IPS-20b (cell line): ENCODE results near the gene CLSTN2.

Experiments
- H3K27ac ChIP-seq: one replicate; pipeline ENCODE4 v1.5.1; 2013; ENCODE audit warnings: low read length
- H3K27me3 ChIP-seq: 2 replicates; pipeline ENCODE4 v1.6.1; 2013; ENCODE audit warnings: mild to moderate bottlenecking, low read length, inconsistent platforms; ENCODE audit not compliant: insufficient read depth
- H3K36me3 ChIP-seq: 2 replicates; pipeline ENCODE4 v1.6.1; 2013; ENCODE audit warnings: low read depth, mild to moderate bottlenecking, inconsistent platforms, low read length, moderate library complexity; ENCODE audit not compliant: insufficient read depth
- H3K4me1 ChIP-seq: 2 replicates; pipeline ENCODE4 v1.6.1; 2013; ENCODE audit warnings: mild to moderate bottlenecking, control low read depth, inconsistent platforms, low read length, moderate library complexity; ENCODE audit not compliant: insufficient read depth
- H3K4me3 ChIP-seq: 2 replicates; pipeline ENCODE4 v1.5.1; 2013; ENCODE audit warnings: mild to moderate bottlenecking, low read length, inconsistent platforms
- H3K9ac ChIP-seq: 2 replicates; pipeline ENCODE4 v1.6.1; 2013; ENCODE audit warnings: low read depth, mild to moderate bottlenecking, inconsistent platforms, low read length, moderate library complexity
- H3K9me3 ChIP-seq: 2 replicates; pipeline ENCODE4 v1.6.1; 2013; ENCODE audit warnings: mild to moderate bottlenecking, low read depth, low read length, inconsistent platforms; ENCODE audit not compliant: insufficient read depth

CLSTN2 gene

DNA sequence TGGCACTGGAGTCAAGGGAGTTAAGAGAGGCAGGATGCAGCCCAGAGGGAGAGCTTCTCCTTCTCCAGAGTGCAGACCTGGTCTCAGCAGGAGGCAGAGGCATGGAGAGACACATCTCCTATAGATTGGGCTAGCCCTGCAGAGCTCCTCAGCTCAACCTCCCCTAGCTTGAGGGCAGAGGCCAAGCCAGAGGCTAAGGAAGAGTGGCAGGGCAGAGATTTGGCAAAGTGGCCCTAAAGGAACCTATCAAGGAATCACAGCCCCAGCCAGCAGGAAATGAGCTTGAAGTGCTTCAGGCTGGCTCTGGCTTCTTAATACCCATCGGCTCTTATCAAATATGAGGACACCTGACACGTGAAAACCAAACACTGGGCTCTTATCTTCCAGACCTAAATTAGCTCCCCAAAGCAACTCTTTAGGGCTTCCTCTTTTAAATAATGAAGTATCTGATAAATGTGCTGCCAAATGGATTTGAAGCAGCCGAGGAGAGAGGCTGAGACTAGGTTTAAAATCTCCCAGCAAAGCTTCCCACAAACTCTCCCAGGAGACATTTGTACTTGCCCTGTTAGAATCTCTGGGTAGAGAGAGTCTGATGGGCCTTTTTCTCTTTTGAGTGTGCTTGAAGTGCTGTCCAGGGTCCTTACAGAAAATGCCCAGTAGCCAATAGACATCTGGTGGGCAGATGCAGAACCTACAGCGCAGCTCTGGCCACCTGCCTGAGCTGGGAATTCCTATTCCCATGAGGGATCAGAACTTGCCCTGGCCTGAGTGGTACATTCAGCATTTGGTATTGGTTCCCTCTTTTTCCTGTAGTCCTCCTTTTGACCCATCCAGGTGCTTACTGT lies 271.4 kb downstream of the CLSTN2 start:
- H3K27me3 ChIP-seq: no peaks in the 10 kb centered on the region; the same call in 1 of the 2 replicates
- H3K9me3 ChIP-seq: no peaks in the 10 kb centered on the region
- no peaks in the 10 kb centered on the region for H3K36me3 ChIP-seq
- peaks cover 41% of the 10 kb centered on the region for H3K4me1 ChIP-seq
- H3K27ac ChIP-seq: no peak overlapping the region
- no peak overlapping the region for H3K9ac ChIP-seq
- H3K4me3 ChIP-seq: no peak overlapping the region

DNA sequence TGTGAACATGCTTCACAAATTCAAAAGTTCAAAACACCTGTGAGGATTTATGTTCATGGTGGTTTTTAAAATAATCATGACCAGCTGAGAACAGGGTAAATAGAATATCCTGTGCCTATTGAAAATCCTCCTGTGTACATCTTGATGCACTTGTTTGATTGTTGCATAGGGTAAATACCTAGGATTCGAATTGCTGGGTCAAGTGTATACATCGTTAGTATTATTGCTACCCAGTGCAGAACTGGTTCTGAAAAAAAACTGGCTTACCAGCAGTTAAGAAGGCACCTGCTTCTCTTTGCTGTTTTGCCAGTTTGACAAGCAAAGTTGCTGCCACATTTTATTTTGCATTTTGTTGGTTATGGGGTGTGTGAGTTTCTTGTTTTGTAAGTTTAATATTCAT lies 272.6 kb downstream of the CLSTN2 start:
- Histone ChIP-seq H3K27ac (no peak overlapping the region), H3K9ac (no peak overlapping the region), H3K4me3 (no peak overlapping the region), H3K27me3 (no peaks in the 10 kb centered on the region; the same call in 1 of the 2 replicates), H3K9me3 (no peaks in the 10 kb centered on the region), H3K36me3 (no peaks in the 10 kb centered on the region), H3K4me1 (peaks cover 41% of the 10 kb centered on the region)

DNA sequence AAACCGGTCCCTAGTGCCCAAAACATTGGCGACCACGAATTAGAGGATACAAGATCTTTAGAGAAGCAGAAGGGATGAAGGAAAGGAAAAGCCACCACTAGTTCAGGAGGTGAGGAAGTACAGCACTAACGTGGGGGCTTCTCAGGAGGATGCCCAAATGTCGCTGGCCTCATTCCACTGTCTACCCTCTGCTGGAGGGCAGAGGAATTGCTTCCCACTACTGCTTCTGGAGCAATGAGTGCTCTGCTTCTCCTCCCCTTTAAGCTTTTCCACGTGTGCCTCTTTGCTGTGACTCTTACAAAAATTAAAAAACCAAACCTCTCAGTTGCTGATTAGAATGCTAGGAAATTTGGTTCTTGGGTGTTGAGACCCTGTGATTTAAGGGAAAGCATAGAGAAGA lies 281.3 kb downstream of the CLSTN2 start:
- H3K27me3 ChIP-seq: no peaks in the 10 kb centered on the region
- H3K4me3 ChIP-seq: no peak overlapping the region
- no peaks in the 10 kb centered on the region; the same call in 1 of the 2 replicates for H3K4me1 ChIP-seq
- H3K9ac ChIP-seq: no peak overlapping the region
- peaks cover 13% of the 10 kb centered on the region for H3K9me3 ChIP-seq
- H3K36me3 ChIP-seq: no peaks in the 10 kb centered on the region
- no peak overlapping the region for H3K27ac ChIP-seq

DNA sequence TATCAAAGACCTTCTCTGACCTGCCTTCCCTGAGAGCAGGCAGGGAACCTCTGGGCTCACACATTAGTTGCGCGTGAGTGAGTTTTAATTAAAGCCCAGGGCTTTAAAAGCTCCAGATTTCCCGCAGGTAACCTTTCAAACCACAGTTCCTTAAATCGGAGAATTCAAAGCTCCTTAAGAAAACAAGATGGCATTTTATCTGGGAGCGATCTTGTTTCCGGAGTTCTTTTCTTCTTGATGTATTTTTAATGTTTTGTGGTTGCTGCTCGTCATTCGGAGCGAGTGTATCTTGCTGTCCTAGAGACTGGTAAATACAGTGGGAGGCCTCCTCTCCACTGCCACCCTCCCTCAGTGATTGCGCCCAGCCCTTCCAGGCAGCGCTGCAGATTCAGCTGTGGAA lies 284.3 kb downstream of the CLSTN2 start:
- Histone ChIP-seq H3K4me3 (no peak overlapping the region), H3K9ac (no peak overlapping the region), H3K36me3 (no peaks in the 10 kb centered on the region), H3K27ac (no peak overlapping the region), H3K27me3 (no peaks in the 10 kb centered on the region), H3K9me3 (peaks cover 13% of the 10 kb centered on the region), H3K4me1 (no peaks in the 10 kb centered on the region)

DNA sequence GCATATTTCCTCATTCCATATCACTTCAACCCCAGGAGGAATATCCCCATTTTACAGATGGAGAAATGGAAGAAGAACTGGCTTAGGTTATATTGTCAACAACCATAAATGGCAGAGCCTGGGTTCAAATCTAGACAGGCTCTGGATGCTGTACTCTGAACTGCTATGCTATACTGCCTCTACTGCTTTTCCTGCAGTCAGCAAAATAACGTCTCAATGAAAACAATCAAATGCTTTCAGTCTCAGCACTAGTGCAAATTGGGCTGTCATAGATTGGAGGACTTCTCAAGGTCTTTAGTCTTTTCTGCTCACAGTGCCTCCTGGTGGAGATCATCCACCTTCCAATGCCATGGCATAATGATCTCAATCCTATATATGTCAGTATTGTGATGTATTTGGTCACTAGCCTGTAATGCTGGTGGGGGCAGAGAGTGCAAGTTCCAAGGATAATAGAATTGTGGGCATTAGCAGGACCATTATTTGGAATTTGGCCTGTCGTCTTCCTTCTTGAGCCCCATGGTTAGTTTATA lies 285.0 kb downstream of the CLSTN2 start:
- H3K36me3 ChIP-seq: no peaks in the 10 kb centered on the region
- H3K9me3 ChIP-seq: peaks cover 13% of the 10 kb centered on the region
- H3K4me1 ChIP-seq: no peaks in the 10 kb centered on the region
- no peak overlapping the region for H3K9ac ChIP-seq
- H3K27ac ChIP-seq: no peak overlapping the region
- no peak overlapping the region for H3K4me3 ChIP-seq
- H3K27me3 ChIP-seq: no peaks in the 10 kb centered on the region

DNA sequence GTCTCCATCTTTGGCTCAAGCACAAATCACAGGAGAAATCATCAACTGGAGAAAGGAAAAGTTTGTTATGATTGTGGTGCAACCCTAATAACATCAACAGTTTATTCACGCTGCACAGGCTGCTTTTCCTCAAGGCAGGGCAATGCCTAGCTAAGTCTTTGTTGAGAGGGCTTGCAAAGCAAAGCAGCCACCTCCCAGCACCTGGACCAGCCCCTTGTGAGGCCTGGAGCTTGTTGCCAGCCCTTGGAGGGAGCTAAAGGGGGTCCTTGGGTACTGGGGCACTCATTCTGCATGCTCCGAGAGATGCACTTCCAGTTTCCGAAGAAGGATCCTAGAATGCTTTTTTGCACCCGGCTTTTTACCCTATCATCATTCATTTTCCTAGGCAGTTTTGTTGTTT lies 288.2 kb downstream of the CLSTN2 start:
- Histone ChIP-seq H3K4me3 (no peak overlapping the region), H3K9me3 (no peaks in the 10 kb centered on the region), H3K27me3 (no peaks in the 10 kb centered on the region), H3K36me3 (no peaks in the 10 kb centered on the region), H3K4me1 (no peaks in the 10 kb centered on the region), H3K9ac (no peak overlapping the region), H3K27ac (no peak overlapping the region)

DNA sequence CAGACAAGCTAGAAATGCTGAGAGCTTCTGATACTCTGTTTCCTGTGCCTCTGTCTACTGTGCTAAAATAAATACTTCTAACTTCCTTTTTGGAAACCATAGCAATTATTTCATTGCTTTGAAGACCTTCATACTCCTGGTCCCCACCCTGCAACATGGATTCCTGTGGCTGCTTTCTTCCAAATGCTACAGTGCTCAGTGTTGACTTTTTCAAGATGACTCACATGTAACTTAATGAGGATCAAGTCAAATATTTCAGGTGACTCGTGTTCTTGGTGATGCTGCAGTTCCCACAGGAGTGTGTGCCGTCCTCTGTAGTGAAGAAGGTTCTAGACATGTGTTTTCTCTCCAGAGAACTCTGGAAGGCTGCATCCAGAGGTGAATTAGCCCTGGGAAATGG lies 288.6 kb downstream of the CLSTN2 start:
- H3K27me3 ChIP-seq: no peaks in the 10 kb centered on the region
- no peaks in the 10 kb centered on the region for H3K36me3 ChIP-seq
- H3K27ac ChIP-seq: no peak overlapping the region
- H3K9ac ChIP-seq: no peak overlapping the region
- no peaks in the 10 kb centered on the region for H3K4me1 ChIP-seq
- H3K4me3 ChIP-seq: no peak overlapping the region
- 0 out of 2 replicates have a peak, but pooled peaks cover 4% of the 10 kb centered on the region for H3K9me3 ChIP-seq

DNA sequence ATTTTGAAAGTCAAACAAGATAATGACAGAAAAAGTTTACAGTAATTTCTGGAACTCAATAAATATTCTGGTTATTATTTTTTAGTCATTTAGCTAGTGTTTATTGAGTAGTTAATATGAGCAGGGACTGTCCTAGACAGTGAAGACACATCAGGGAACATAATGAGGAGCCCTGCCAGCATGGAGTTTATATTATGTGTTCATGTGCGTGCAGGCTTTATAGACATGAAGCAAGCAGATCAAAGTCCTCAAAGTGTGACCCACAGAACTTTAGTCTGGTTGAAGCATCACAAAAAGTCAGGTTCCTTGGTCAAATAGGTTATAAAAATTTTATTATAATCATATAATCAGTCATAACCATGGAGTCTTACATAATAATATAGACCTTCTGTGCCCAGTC lies 289.3 kb downstream of the CLSTN2 start:
- H3K4me1 ChIP-seq: no peaks in the 10 kb centered on the region
- H3K36me3 ChIP-seq: no peaks in the 10 kb centered on the region
- no peak overlapping the region for H3K27ac ChIP-seq
- peaks cover 10% of the 10 kb centered on the region; the same call in 1 of the 2 replicates for H3K9me3 ChIP-seq
- no peak overlapping the region for H3K9ac ChIP-seq
- H3K27me3 ChIP-seq: no peaks in the 10 kb centered on the region
- no peak overlapping the region for H3K4me3 ChIP-seq

DNA sequence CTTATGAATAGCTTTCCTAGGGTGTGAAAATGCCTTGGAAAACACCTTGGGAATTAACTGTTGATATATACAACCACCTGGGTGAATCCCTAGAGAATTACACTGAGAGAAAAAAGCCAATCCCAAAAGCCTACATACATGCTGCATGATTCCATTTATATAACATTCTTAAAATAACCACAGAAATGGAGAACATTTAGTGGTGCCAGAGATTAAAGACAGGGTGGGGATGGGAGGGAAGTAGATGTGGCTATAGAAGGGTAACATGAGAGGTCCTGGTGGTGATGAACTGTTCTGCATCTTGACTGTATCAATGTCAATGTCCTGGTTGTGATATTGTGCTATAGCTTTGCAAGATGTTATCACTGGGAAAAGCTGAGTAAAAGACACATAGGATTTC lies 291.0 kb downstream of the CLSTN2 start:
- H3K4me1 ChIP-seq: no peaks in the 10 kb centered on the region
- H3K27me3 ChIP-seq: no peaks in the 10 kb centered on the region
- H3K36me3 ChIP-seq: no peaks in the 10 kb centered on the region
- no peak overlapping the region for H3K4me3 ChIP-seq
- H3K9ac ChIP-seq: no peak overlapping the region
- no peak overlapping the region for H3K27ac ChIP-seq
- peaks cover 11% of the 10 kb centered on the region; the same call in 1 of the 2 replicates for H3K9me3 ChIP-seq

DNA sequence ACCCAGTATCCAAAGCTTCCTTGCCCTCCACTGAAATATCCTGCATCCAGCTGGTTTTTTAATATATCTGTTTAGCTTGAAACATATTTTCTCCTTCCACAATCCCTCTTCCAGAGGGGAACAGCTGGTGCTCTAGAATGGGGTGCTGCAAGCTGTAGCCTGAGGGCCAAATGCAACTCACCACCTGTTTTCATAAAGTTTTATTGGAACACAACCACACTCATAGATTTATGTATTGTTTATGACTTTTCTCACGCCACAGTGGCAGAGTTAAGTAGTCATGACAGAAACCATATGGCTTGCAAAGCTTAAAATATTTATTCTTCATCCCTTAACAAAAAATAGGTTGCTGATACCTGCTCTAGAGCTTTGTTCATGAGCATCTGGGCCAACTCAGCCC lies 298.7 kb downstream of the CLSTN2 start:
- H3K36me3 ChIP-seq: no peaks in the 10 kb centered on the region
- H3K9ac ChIP-seq: no peak overlapping the region
- H3K27ac ChIP-seq: no peak overlapping the region
- H3K27me3 ChIP-seq: no peaks in the 10 kb centered on the region
- H3K9me3 ChIP-seq: peaks cover 8% of the 10 kb centered on the region; the same call in 1 of the 2 replicates
- no peaks in the 10 kb centered on the region for H3K4me1 ChIP-seq
- no peak overlapping the region for H3K4me3 ChIP-seq

DNA sequence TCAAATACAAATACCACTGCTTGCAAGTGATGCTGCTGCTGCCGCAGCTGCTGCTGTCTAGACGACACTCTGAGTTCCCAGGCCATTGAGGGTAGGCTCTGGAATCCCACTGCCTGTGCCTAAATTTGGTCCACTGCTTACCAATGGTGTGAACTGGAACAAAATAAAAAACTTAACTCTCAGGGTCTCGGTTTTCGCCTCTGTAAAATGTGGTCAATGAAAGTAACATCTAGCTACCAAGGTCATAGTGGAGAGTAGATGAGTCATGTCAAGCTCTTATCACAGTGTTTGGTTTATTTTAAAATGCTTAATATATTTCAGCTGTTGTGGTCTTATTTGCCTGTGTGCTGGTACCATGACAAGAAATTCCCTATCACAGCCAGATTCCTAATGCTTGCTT lies 299.3 kb downstream of the CLSTN2 start:
- H3K4me1 ChIP-seq: no peaks in the 10 kb centered on the region
- no peak overlapping the region for H3K27ac ChIP-seq
- H3K4me3 ChIP-seq: no peak overlapping the region
- peaks cover 3% of the 10 kb centered on the region; the same call in 1 of the 2 replicates for H3K9me3 ChIP-seq
- H3K9ac ChIP-seq: no peak overlapping the region
- no peaks in the 10 kb centered on the region for H3K36me3 ChIP-seq
- H3K27me3 ChIP-seq: no peaks in the 10 kb centered on the region

DNA sequence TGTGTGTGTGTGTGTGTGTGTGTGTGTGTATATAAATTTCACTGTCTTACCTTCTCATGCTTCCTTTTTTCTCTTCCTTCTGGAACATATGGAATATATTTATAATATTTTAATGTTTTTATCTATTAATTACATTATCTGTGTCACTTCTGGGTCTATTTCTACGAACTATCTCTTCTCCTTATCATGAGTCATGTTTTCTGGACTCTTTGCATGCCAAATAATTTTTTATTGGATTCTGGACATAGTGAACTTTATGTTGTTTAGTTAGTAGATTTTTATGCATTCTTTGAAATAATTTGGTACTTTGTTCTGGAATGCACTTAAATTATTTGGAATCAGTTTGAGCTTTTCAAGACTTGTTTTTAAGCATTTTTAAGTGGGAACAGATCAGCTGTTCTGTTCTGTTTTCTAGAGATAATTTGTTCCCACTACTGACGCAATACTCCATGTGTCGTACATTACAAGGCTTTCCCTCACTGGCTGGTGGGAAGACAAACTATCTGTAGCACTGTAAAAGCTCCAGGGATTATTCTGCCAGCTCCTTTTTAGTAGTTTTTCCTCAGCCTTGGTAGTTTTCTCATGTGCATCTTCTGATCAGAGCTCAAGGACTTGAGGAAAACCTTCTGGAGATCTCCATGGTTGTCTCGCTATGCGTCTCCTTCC lies 302.0 kb downstream of the CLSTN2 start:
- Histone ChIP-seq H3K4me3 (no peak overlapping the region), H3K27ac (no peak overlapping the region), H3K27me3 (no peaks in the 10 kb centered on the region), H3K4me1 (no peaks in the 10 kb centered on the region), H3K9me3 (0 out of 2 replicates have a peak, but pooled peaks cover 3% of the 10 kb centered on the region), H3K9ac (no peak overlapping the region), H3K36me3 (no peaks in the 10 kb centered on the region)
